Progenitor cell of endocrine pancreas (in vitro differentiated cells): Measurements from ENCODE around the gene MPPE1. TPM values are rescaled to one million over a fixed set of nuclear protein-coding genes. Genes with fewer than 3 reads are reported as not detected.

ENCODE experiments used
- DNase-seq: peaks from one replicate; pipeline ENCODE4 v3.0.0; 2021; ENCODE audit warnings: low spot score; ENCODE audit not compliant: unreplicated experiment
- H3K27ac Mint-ChIP-seq: 2 replicates; pipeline ENCODE4 v1.8.0; 2021; ENCODE audit warnings: mild to moderate bottlenecking, moderate library complexity, mixed read lengths
- H3K27me3 Mint-ChIP-seq: 2 replicates; pipeline ENCODE4 v1.8.0; 2021; ENCODE audit warnings: mixed read lengths
- H3K36me3 Mint-ChIP-seq: 2 replicates; pipeline ENCODE4 v1.8.0; 2022; ENCODE audit warnings: mixed read lengths; ENCODE audit not compliant: insufficient read depth
- H3K4me1 Mint-ChIP-seq: 2 replicates; pipeline ENCODE4 v1.8.0; 2021; ENCODE audit warnings: low read depth, mixed read lengths
- H3K4me3 Mint-ChIP-seq: 2 replicates; pipeline ENCODE4 v1.8.0; 2021; ENCODE audit warnings: low read depth, mild to moderate bottlenecking, moderate library complexity, mixed read lengths
- H3K9me3 Mint-ChIP-seq: 2 replicates; pipeline ENCODE4 v1.8.0; 2021; ENCODE audit warnings: low read depth, mixed read lengths
- CTCF ChIP-seq: fragments of 200-600 bp; sonication (generic); IDR thresholded peaks from one replicate; pipeline ENCODE4 v1.5.0; 2021; ENCODE audit warnings: antibody characterized with exemption, mild to moderate bottlenecking; ENCODE audit not compliant: unreplicated experiment
- total RNA-seq: library from RNA; stranded (reverse); gene quantifications from 2 replicates; pipeline ENCODE4 v1.2.1, GENCODE V29; 2021

MPPE1 gene
- total RNA-seq, 1 donor from 2014 or later: 27.4 TPM

- H3K4me3 Mint-ChIP-seq: no peak overlapping the region
- H3K27me3 Mint-ChIP-seq: no peaks in the 10 kb centered on the region
- no peak for TF ChIP-seq CTCF
- H3K27ac Mint-ChIP-seq: no peak overlapping the region
- DNase-seq: no peak
- H3K9me3 Mint-ChIP-seq: peaks cover 4% of the 10 kb centered on the region
- H3K36me3 Mint-ChIP-seq: no peaks in the 10 kb centered on the region
- H3K4me1 Mint-ChIP-seq: no peaks in the 10 kb centered on the region
Measured at GRCh38 chr18:11834772-11835171, 73.3 kb downstream of the MPPE1 start.

Other genes starting within 250 kb of the MPPE1 start
- 10.0 and 10.5 TPM in 2 replicates for gene GNAL, start 219.1 kb downstream of the MPPE1 start, total RNA-seq
- 48.0 and 48.3 TPM in 2 replicates for gene CHMP1B, start 56.9 kb downstream of the MPPE1 start, total RNA-seq
- gene IMPA2, start 73.2 kb upstream of the MPPE1 start, total RNA-seq: 53.4 and 58.8 TPM in 2 replicates
- gene ANKRD62, start 185.5 kb upstream of the MPPE1 start, total RNA-seq: not detected in 2 replicates